ENCODE data around the gene RPL18. TPM values are rescaled to one million over a fixed set of nuclear protein-coding genes. Genes with fewer than 3 reads are reported as not detected.

The RPL18 gene
- total and polyA plus RNA-seq, 5 donors = 606 to 965 (median 705) TPM

GRCh38 chr19:48619692-48620585 is 961 bp upstream of the RPL18 start:
- intact Hi-C loops (cut with DNase I) = no loop called here
- DNase-seq = no peak
- no peaks in the 10 kb centered on the region for H3K9me3 ChIP-seq (ENCODE audit: control insufficient read depth, low read length)
- WGBS = 30% methylated on average over 6 of the region's 6 CpGs
- H3K4me1 ChIP-seq (ENCODE audit: control insufficient read depth, insufficient read depth, low read length) = peaks cover 5% of the 10 kb centered on the region
- ATAC-seq = no peak
- peak overlapping the region; percentile 97 for H3K27ac ChIP-seq (ENCODE audit: low read length)
- H3K27me3 ChIP-seq (ENCODE audit: control insufficient read depth, insufficient read depth) = no peaks in the 10 kb centered on the region
- peak overlapping the region; percentile 57 for H3K4me3 ChIP-seq (ENCODE audit: low read length)

- H3K4me1 ChIP-seq (ENCODE audit: control insufficient read depth, insufficient read depth, low read length) = peaks cover 5% of the 10 kb centered on the region
- no peaks in the 10 kb centered on the region for H3K9me3 ChIP-seq (ENCODE audit: control insufficient read depth, low read length)
- H3K4me3 ChIP-seq (ENCODE audit: low read length) = peak overlapping the region; percentile 69
- no peaks in the 10 kb centered on the region for H3K27me3 ChIP-seq (ENCODE audit: control insufficient read depth, insufficient read depth)
- peak overlapping the region; percentile 44 for H3K27ac ChIP-seq (ENCODE audit: low read length)
- no peak for ATAC-seq
- WGBS = 2% methylated on average over 18 of the region's 18 CpGs
- no peak for DNase-seq
- intact Hi-C loops (cut with DNase I) = no loop called here
These were observed 581 bp downstream of the RPL18 start for GRCh38 chr19:48618278-48618915.

- H3K4me1 ChIP-seq (ENCODE audit: control insufficient read depth, insufficient read depth, low read length) = peaks cover 5% of the 10 kb centered on the region
These were observed 1.6 kb downstream of the RPL18 start for GRCh38 chr19:48617146-48617937.

GRCh38 chr19:48616491-48617056 is 2.4 kb downstream of the RPL18 start:
- Histone ChIP-seq H3K4me1 (ENCODE audit: control insufficient read depth, insufficient read depth, low read length) (peaks cover 5% of the 10 kb centered on the region), H3K4me3 (ENCODE audit: low read length) (no peak overlapping the region), H3K9me3 (ENCODE audit: control insufficient read depth, low read length) (no peaks in the 10 kb centered on the region), H3K27me3 (ENCODE audit: control insufficient read depth, insufficient read depth) (no peaks in the 10 kb centered on the region), H3K27ac (ENCODE audit: low read length) (no peak overlapping the region)
- no peak for ATAC-seq
- intact Hi-C loops (cut with DNase I) = no loop called here
- WGBS = 68% methylated on average over 12 of the region's 12 CpGs
- peak in 1 of 3 donors; percentile 47 for DNase-seq

More at GRCh38 chr19:48617146-48617937, 1.6 kb downstream of the RPL18 start:
- H3K9me3 ChIP-seq (ENCODE audit: control insufficient read depth, low read length) = no peaks in the 10 kb centered on the region
- H3K27me3 ChIP-seq (ENCODE audit: control insufficient read depth, insufficient read depth) = no peaks in the 10 kb centered on the region
- no peak overlapping the region for H3K27ac ChIP-seq (ENCODE audit: low read length)
- intact Hi-C loops (cut with DNase I) = no loop called here
- 61% methylated on average over 18 of the region's 18 CpGs for WGBS
- ATAC-seq (no peak), DNase-seq (no peak)
- H3K4me3 ChIP-seq (ENCODE audit: low read length) = peak overlapping the region; percentile 69

- no peaks in the 10 kb centered on the region for H3K27me3 ChIP-seq (ENCODE audit: control insufficient read depth, insufficient read depth)
- intact Hi-C loops (cut with DNase I) = no loop called here
- 83% methylated on average over 16 of the region's 16 CpGs for WGBS
- no peak overlapping the region for H3K4me3 ChIP-seq (ENCODE audit: low read length)
- ATAC-seq = no peak
- no peaks in the 10 kb centered on the region for H3K9me3 ChIP-seq (ENCODE audit: control insufficient read depth, low read length)
- peaks cover 5% of the 10 kb centered on the region for H3K4me1 ChIP-seq (ENCODE audit: control insufficient read depth, insufficient read depth, low read length)
- DNase-seq = no peak
- no peak overlapping the region for H3K27ac ChIP-seq (ENCODE audit: low read length)
These were observed 2.9 kb downstream of the RPL18 start for GRCh38 chr19:48616041-48616436.

GRCh38 chr19:48615231-48616040 is 3.5 kb downstream of the RPL18 start:
- Histone ChIP-seq H3K9me3 (ENCODE audit: control insufficient read depth, low read length) (no peaks in the 10 kb centered on the region), H3K4me1 (ENCODE audit: control insufficient read depth, insufficient read depth, low read length) (peaks cover 5% of the 10 kb centered on the region), H3K27me3 (ENCODE audit: control insufficient read depth, insufficient read depth) (no peaks in the 10 kb centered on the region), H3K27ac (ENCODE audit: low read length) (no peak overlapping the region), H3K4me3 (ENCODE audit: low read length) (no peak overlapping the region)
- no peak for ATAC-seq
- DNase-seq = no peak
- 64% methylated on average over 19 of the region's 19 CpGs for WGBS
- intact Hi-C loops (cut with DNase I) = no loop called here

GRCh38 chr19:48614436-48615230 is 4.3 kb downstream of the RPL18 start, which contains the start of gene FAM83E:
FAM83E (minus strand) TSS chr19:48615076; CDS start chr19:48613372, 1,704 bp downstream.
- ATAC-seq (no peak), DNase-seq (no peak)
- Histone ChIP-seq H3K27me3 (ENCODE audit: control insufficient read depth, insufficient read depth) (no peaks in the 10 kb centered on the region), H3K27ac (ENCODE audit: low read length) (peak within 1 kb of the TSS; percentile 25), H3K9me3 (ENCODE audit: control insufficient read depth, low read length) (no peaks in the 10 kb centered on the region), H3K4me1 (ENCODE audit: control insufficient read depth, insufficient read depth, low read length) (peaks cover 5% of the 10 kb centered on the region), H3K4me3 (ENCODE audit: low read length) (no peak within 1 kb of the TSS)
- intact Hi-C loops (cut with DNase I) = no loop called here
- WGBS = 56% methylated on average over 31 of the region's 31 CpGs

- H3K27ac ChIP-seq (ENCODE audit: low read length) = peak overlapping the region; percentile 25
- WGBS = 46% methylated on average over 13 of the region's 13 CpGs
- no peaks in the 10 kb centered on the region for H3K9me3 ChIP-seq (ENCODE audit: control insufficient read depth, low read length)
- no peak overlapping the region for H3K4me3 ChIP-seq (ENCODE audit: low read length)
- intact Hi-C loops (cut with DNase I) = no loop called here
- H3K4me1 ChIP-seq (ENCODE audit: control insufficient read depth, insufficient read depth, low read length) = peaks cover 5% of the 10 kb centered on the region
- DNase-seq (no peak), ATAC-seq (no peak)
- no peaks in the 10 kb centered on the region for H3K27me3 ChIP-seq (ENCODE audit: control insufficient read depth, insufficient read depth)
These were observed 5.0 kb downstream of the RPL18 start for GRCh38 chr19:48613852-48614435.

- no peaks in the 10 kb centered on the region for H3K27me3 ChIP-seq (ENCODE audit: control insufficient read depth, insufficient read depth)
- intact Hi-C loops (cut with DNase I) = no loop called here
- WGBS = 78% methylated on average over 39 of the region's 39 CpGs
- H3K9me3 ChIP-seq (ENCODE audit: control insufficient read depth, low read length) = no peaks in the 10 kb centered on the region
- peaks cover 5% of the 10 kb centered on the region for H3K4me1 ChIP-seq (ENCODE audit: control insufficient read depth, insufficient read depth, low read length)
- DNase-seq (peak in 2 of 3 donors; percentile 69 to 74), ATAC-seq (peak in 1 of 2 donors; percentile 32)
- H3K27ac ChIP-seq (ENCODE audit: low read length) = no peak overlapping the region
- H3K4me3 ChIP-seq (ENCODE audit: low read length) = no peak overlapping the region
These were observed 5.7 kb downstream of the RPL18 start for GRCh38 chr19:48613024-48613851.

All from right cardiac atrium (tissue), 5 donors.